Activated T-helper 17 cell treated with anti-CD3 and anti-CD28 coated beads, Interleukin-2, amount 50 U/mL, for 72 hours (primary cell): ENCODE results near the gene OR4F15. TPM values are rescaled to one million over a fixed set of nuclear protein-coding genes. Genes with fewer than 3 reads are reported as not detected.

Source experiments
- ATAC-seq: fragments of 150-1000 bp; cut with Tn5 transposase; replicated peaks from 2 replicates; pipeline ENCODE4 v1.10.0; 2021; ENCODE audit warnings: mild to moderate bottlenecking, moderate library complexity
- H3K27ac Mint-ChIP-seq: one replicate; pipeline ENCODE4 v1.8.0; 2022; ENCODE audit warnings: mixed read lengths
- H3K27me3 Mint-ChIP-seq: one replicate; pipeline ENCODE4 v1.8.0; 2022; ENCODE audit warnings: mixed read lengths
- H3K36me3 Mint-ChIP-seq: one replicate; pipeline ENCODE4 v1.8.0; 2022; ENCODE audit warnings: low read depth, mild to moderate bottlenecking, mixed read lengths
- H3K4me1 Mint-ChIP-seq: one replicate; pipeline ENCODE4 v1.8.0; 2022; ENCODE audit warnings: mixed read lengths
- H3K4me3 Mint-ChIP-seq: one replicate; pipeline ENCODE4 v1.8.0; 2022; ENCODE audit warnings: mild to moderate bottlenecking, mixed read lengths
- H3K9me3 Mint-ChIP-seq: one replicate; pipeline ENCODE4 v1.8.0; 2022; ENCODE audit warnings: mixed read lengths
- total RNA-seq, 2 donors: library from RNA; stranded (reverse); gene quantifications; one replicate each; pipeline ENCODE4 v1.2.3, GENCODE V29; 2022

Gene OR4F15
- total RNA-seq, 2 donors from 2014 or later = not detected

GRCh38 chr15:101813803-101814534 is 2.0 kb downstream of the OR4F15 start:
- no peaks in the 10 kb centered on the region for H3K36me3 Mint-ChIP-seq
- H3K9me3 Mint-ChIP-seq = no peaks in the 10 kb centered on the region
- peaks cover 45% of the 10 kb centered on the region for H3K27me3 Mint-ChIP-seq
- no peak for ATAC-seq
- no peaks in the 10 kb centered on the region for H3K4me1 Mint-ChIP-seq
- no peak overlapping the region for H3K27ac Mint-ChIP-seq
- H3K4me3 Mint-ChIP-seq = no peak overlapping the region

DNA sequence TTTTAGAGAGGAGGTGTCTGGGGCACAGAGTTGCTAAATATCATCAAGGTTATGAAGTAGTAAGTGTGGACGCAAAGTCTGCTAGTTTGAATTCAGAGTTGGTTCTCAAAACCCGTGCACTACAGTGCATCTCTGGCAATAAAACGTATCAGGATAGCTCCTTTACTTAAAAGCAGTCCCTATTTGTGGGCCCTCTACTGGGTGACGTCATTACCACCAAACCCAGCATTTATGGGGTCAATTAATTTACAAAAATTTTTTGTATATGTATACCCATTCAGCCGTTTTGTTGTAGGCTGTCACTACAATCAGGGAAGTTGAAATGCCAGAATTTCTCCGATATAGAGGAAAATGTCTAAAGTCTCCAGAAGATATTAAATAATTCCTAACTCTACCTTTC is 8.8 kb downstream of the OR4F15 start:
- Mint-ChIP-seq H3K4me1 (no peaks in the 10 kb centered on the region), H3K27ac (no peak overlapping the region), H3K36me3 (no peaks in the 10 kb centered on the region), H3K4me3 (no peak overlapping the region), H3K9me3 (no peaks in the 10 kb centered on the region), H3K27me3 (peaks cover 42% of the 10 kb centered on the region)
- ATAC-seq = no peak

GRCh38 chr15:101827257-101827656 is 15.3 kb downstream of the OR4F15 start:
- Mint-ChIP-seq H3K27me3 (peaks cover 43% of the 10 kb centered on the region), H3K9me3 (peaks cover 4% of the 10 kb centered on the region), H3K4me1 (no peaks in the 10 kb centered on the region), H3K36me3 (no peaks in the 10 kb centered on the region), H3K4me3 (no peak overlapping the region), H3K27ac (no peak overlapping the region)
- no peak for ATAC-seq

- ATAC-seq = no peak
- Mint-ChIP-seq H3K4me3 (no peak overlapping the region), H3K36me3 (no peaks in the 10 kb centered on the region), H3K27me3 (peaks cover 36% of the 10 kb centered on the region), H3K4me1 (no peaks in the 10 kb centered on the region), H3K9me3 (peaks cover 4% of the 10 kb centered on the region), H3K27ac (no peak overlapping the region)
Observed at GRCh38 chr15:101828774-101829173, 16.8 kb downstream of the OR4F15 start.

- no peaks in the 10 kb centered on the region for H3K4me1 Mint-ChIP-seq
- H3K9me3 Mint-ChIP-seq = no peaks in the 10 kb centered on the region
- no peak overlapping the region for H3K4me3 Mint-ChIP-seq
- no peaks in the 10 kb centered on the region for H3K36me3 Mint-ChIP-seq
- peaks cover 28% of the 10 kb centered on the region for H3K27me3 Mint-ChIP-seq
- H3K27ac Mint-ChIP-seq = no peak overlapping the region
- ATAC-seq = no peak
Observed at GRCh38 chr15:101841656-101842055, 29.7 kb downstream of the OR4F15 start.

DNA sequence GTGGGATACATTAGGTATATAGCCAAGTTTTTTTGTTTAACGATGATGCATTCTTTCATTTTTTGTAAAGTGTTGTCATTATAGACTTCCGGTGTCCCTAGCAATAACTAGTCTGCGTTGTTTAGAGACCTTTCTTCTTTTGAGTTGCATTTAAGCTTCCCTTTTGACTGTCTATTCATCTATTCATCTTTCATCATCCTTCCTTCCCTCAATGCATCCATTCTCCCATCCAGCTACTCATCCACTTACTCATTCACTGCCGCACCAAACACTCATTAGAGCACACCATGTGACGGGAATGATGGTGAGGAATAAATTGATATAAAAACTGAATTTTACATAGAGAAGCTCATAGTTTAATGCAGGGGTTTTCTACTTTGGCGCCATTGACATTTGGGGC is 32.9 kb downstream of the OR4F15 start:
- no peaks in the 10 kb centered on the region for H3K36me3 Mint-ChIP-seq
- peaks cover 38% of the 10 kb centered on the region for H3K27me3 Mint-ChIP-seq
- no peak overlapping the region for H3K27ac Mint-ChIP-seq
- no peaks in the 10 kb centered on the region for H3K4me1 Mint-ChIP-seq
- no peaks in the 10 kb centered on the region for H3K9me3 Mint-ChIP-seq
- ATAC-seq = no peak
- H3K4me3 Mint-ChIP-seq = no peak overlapping the region

GRCh38 chr15:101852356-101852755 is 40.4 kb downstream of the OR4F15 start:
- H3K4me1 Mint-ChIP-seq = no peaks in the 10 kb centered on the region
- H3K4me3 Mint-ChIP-seq = no peak overlapping the region
- H3K27me3 Mint-ChIP-seq = peaks cover 35% of the 10 kb centered on the region
- ATAC-seq = no peak
- no peaks in the 10 kb centered on the region for H3K9me3 Mint-ChIP-seq
- no peak overlapping the region for H3K27ac Mint-ChIP-seq
- no peaks in the 10 kb centered on the region for H3K36me3 Mint-ChIP-seq

Other genes starting within 250 kb of the OR4F15 start
- 10 to 100 TPM; 42.6 to 45.6 TPM for gene TM2D3, start 159.8 kb upstream of the OR4F15 start, total RNA-seq
- gene TARS3, start 87.7 kb upstream of the OR4F15 start, total RNA-seq = 10 to 100 TPM; 20.6 to 33.0 TPM
- not detected for gene OR4F6, start 8.7 kb upstream of the OR4F15 start, total RNA-seq